OCI-LY1 (cell line): ENCODE data around the gene CD38.

Source experiments
- H2AFZ ChIP-seq: fragments of 200-600 bp; sonication (generic), shearing (Covaris generic); 2 replicates; pipeline ENCODE4 v1.6.0; 2014; ENCODE audit warnings: antibody characterized with exemption, mild to moderate bottlenecking, low read length
- H3F3A ChIP-seq: fragments of 200-600 bp; sonication (generic), shearing (Covaris generic); 2 replicates; pipeline ENCODE4 v1.6.0; 2014; ENCODE audit warnings: mild to moderate bottlenecking, antibody characterized with exemption, low read length, moderate library complexity; ENCODE audit not compliant: insufficient read depth
- H3K27ac ChIP-seq: fragments of 200-600 bp; sonication (generic); 2 replicates; pipeline ENCODE4 v1.5.1; 2014; ENCODE audit warnings: low read length, mixed run types, mild to moderate bottlenecking, low read depth; ENCODE audit not compliant: poor library complexity, severe bottlenecking
- H3K27me3 ChIP-seq: fragments of 200-600 bp; sonication (generic); 2 replicates; pipeline ENCODE4 v1.6.0; 2014; ENCODE audit warnings: antibody characterized with exemption, mild to moderate bottlenecking, low read length, moderate library complexity; ENCODE audit not compliant: insufficient read depth
- H3K36me3 ChIP-seq: fragments of 200-600 bp; sonication (generic); 2 replicates; pipeline ENCODE4 v1.6.1; 2014; ENCODE audit warnings: mild to moderate bottlenecking, antibody characterized with exemption, low read length, moderate library complexity, mixed read lengths; ENCODE audit not compliant: insufficient read depth
- H3K4me1 ChIP-seq: fragments of 200-600 bp; sonication (generic); 2 replicates; pipeline ENCODE4 v1.5.1; 2014; ENCODE audit warnings: mild to moderate bottlenecking, low read length, moderate library complexity; ENCODE audit not compliant: insufficient read depth, severe bottlenecking
- H3K4me2 ChIP-seq: fragments of 200-600 bp; sonication (generic), shearing (Covaris generic); 2 replicates; pipeline ENCODE4 v1.6.1; 2014; ENCODE audit warnings: low read length
- H3K4me3 ChIP-seq: fragments of 200-600 bp; sonication (generic); 2 replicates; pipeline ENCODE4 v1.5.1; 2014; ENCODE audit warnings: low read length, low read depth, mild to moderate bottlenecking, mixed read lengths; ENCODE audit not compliant: poor library complexity, severe bottlenecking
- H3K79me2 ChIP-seq: fragments of 200-600 bp; shearing (Covaris generic); 2 replicates; pipeline ENCODE4 v1.6.1; 2016; ENCODE audit warnings: mixed run types, low read length, mixed read lengths; ENCODE audit not compliant: insufficient read depth
- H3K9ac ChIP-seq: fragments of 200-600 bp; sonication (generic), shearing (Covaris generic); 2 replicates; pipeline ENCODE4 v1.6.1; 2014; ENCODE audit warnings: mild to moderate bottlenecking, low read length, mixed read lengths
- H3K9me2 ChIP-seq: fragments of 200-600 bp; sonication (generic), shearing (Covaris generic); 2 replicates; pipeline ENCODE4 v1.6.1; 2014; ENCODE audit warnings: low read depth, mild to moderate bottlenecking, low read length, mixed read lengths
- H3K9me3 ChIP-seq: fragments of 200-600 bp; shearing (Covaris generic); 2 replicates; pipeline ENCODE4 v1.6.1; 2014; ENCODE audit warnings: low read length, mixed read lengths
- H4K20me1 ChIP-seq: fragments of 200-600 bp; sonication (generic), shearing (Covaris generic); 2 replicates; pipeline ENCODE4 v1.6.0; 2016; ENCODE audit warnings: mild to moderate bottlenecking, low read length; ENCODE audit not compliant: insufficient read depth
- EZH2 ChIP-seq: fragments of 200-600 bp; sonication (generic), shearing (Covaris generic); IDR thresholded peaks from 2 replicates; pipeline ENCODE4 v1.8.0; 2017; ENCODE audit warnings: borderline replicate concordance, mixed run types, mild to moderate bottlenecking, antibody characterized with exemption, low read length, moderate library complexity, mixed read lengths
- TF ChIP-seq, protein P1 (sequence below): fragments of 200-600 bp; sonication (generic), shearing (Covaris generic); IDR thresholded peaks from 2 replicates; pipeline ENCODE4 v1.5.1; 2017; ENCODE audit warnings: mild to moderate bottlenecking, antibody characterized with exemption, low read length, moderate library complexity, mixed read lengths

CD38 gene

DNA sequence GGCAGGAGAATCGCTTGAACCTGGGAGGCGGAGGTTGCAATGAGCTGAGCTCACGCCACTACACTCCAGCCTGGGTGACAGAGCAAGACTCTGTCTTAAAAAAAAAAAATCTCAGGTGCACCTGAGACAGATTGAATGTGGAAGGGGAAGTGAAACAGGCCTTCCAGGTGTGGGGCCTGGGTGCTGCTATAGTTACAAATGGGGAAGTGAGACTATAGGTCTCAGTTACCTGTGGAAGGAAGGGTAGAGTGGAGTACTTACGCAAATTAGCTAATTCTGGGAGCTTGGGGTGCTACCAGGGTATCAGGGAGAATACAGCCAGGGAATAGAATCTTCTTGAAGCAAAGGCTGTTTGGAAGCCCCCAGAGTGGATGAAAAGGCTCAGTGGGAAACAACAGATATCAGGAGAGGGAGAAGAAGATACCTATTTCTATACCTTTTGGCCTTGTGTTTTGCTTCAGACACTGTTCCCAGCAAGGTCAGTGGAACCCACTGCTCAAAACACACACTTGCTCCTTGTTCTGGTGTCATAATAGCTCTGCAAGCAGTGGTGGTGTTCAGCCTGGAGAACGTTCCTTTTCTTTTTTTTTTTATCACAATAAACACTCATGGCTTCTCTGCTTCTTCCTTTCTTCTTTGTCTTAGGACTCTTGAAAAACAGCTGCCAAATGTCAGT, 7.0 kb downstream of the CD38 start:
- TF ChIP-seq, protein P1, sequence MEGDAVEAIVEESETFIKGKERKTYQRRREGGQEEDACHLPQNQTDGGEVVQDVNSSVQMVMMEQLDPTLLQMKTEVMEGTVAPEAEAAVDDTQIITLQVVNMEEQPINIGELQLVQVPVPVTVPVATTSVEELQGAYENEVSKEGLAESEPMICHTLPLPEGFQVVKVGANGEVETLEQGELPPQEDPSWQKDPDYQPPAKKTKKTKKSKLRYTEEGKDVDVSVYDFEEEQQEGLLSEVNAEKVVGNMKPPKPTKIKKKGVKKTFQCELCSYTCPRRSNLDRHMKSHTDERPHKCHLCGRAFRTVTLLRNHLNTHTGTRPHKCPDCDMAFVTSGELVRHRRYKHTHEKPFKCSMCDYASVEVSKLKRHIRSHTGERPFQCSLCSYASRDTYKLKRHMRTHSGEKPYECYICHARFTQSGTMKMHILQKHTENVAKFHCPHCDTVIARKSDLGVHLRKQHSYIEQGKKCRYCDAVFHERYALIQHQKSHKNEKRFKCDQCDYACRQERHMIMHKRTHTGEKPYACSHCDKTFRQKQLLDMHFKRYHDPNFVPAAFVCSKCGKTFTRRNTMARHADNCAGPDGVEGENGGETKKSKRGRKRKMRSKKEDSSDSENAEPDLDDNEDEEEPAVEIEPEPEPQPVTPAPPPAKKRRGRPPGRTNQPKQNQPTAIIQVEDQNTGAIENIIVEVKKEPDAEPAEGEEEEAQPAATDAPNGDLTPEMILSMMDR = no peak
- TF ChIP-seq EZH2 = no peak
- Histone ChIP-seq H3K4me2 (peak overlapping the region; percentile 33; the same call in 1 of the 2 replicates), H3K27ac (peak overlapping the region; percentile 91), H3K9me3 (no peaks in the 10 kb centered on the region), H4K20me1 (no peaks in the 10 kb centered on the region), H3K4me3 (no peak overlapping the region), H2AFZ (no peak overlapping the region), H3K4me1 (peaks cover 53% of the 10 kb centered on the region), H3K79me2 (peaks cover under 1% of the 10 kb centered on the region; the same call in 1 of the 2 replicates), H3K27me3 (no peaks in the 10 kb centered on the region), H3K9ac (no peak overlapping the region), H3K9me2 (no peaks in the 10 kb centered on the region), H3F3A (no peaks in the 10 kb centered on the region), H3K36me3 (peaks cover 54% of the 10 kb centered on the region)

DNA sequence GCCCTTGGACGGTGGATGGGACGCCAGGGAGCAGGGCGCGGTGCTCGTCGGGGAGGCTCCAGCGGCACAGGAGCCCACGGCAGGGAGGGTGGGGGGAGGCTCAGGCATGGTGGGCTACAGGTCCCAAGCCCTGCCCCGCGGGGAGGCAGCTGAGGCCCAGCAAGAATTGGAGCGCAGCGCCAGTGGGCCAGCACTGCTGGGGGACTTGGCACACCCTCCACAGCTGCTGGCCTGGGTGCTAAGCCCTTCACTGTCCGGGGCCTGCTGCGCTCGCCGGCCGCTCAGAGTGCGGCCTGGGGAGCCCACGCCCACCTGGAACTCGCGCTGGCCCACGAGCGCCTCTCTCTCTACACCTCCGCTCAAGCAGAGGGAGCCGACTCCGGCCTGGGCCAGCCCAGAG, 8.6 kb downstream of the CD38 start:
- H3K9me3 ChIP-seq = no peaks in the 10 kb centered on the region
- H3K4me1 ChIP-seq = peaks cover 37% of the 10 kb centered on the region
- TF ChIP-seq EZH2 = no peak
- TF ChIP-seq, protein P1 = no peak
- H2AFZ ChIP-seq = no peak overlapping the region
- no peaks in the 10 kb centered on the region for H3K27me3 ChIP-seq
- H3K4me2 ChIP-seq = no peak overlapping the region
- H3K79me2 ChIP-seq = no peaks in the 10 kb centered on the region
- no peaks in the 10 kb centered on the region for H3K9me2 ChIP-seq
- H3K9ac ChIP-seq = no peak overlapping the region
- peaks cover 49% of the 10 kb centered on the region for H3K36me3 ChIP-seq
- H3F3A ChIP-seq = no peaks in the 10 kb centered on the region
- H3K4me3 ChIP-seq = no peak overlapping the region
- H3K27ac ChIP-seq = no peak overlapping the region
- no peaks in the 10 kb centered on the region for H4K20me1 ChIP-seq

DNA sequence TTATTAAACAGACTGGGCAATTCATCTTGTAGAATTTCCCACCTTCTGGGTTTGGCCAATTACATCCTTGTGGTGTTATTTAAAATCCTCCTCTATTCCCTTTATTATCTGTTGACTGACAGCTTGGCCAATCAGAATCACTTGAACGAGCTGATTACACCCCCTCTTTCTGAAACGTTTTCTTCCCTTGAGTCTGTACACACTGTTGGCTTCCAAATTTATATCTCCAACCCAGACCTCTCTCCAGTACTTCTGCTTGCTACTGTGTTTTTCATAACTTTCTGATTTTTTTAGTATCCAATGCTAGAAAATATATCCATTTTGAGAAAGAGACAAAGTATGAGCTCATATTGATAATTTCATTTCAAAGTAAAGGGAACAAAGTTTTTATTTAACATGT, 14.8 kb downstream of the CD38 start:
- Histone ChIP-seq H3K9ac (no peak overlapping the region), H3F3A (no peaks in the 10 kb centered on the region), H3K9me2 (no peaks in the 10 kb centered on the region), H3K4me3 (no peak overlapping the region), H3K4me2 (no peak overlapping the region), H3K9me3 (no peaks in the 10 kb centered on the region), H2AFZ (no peak overlapping the region), H3K27me3 (no peaks in the 10 kb centered on the region), H3K36me3 (peaks cover 22% of the 10 kb centered on the region), H4K20me1 (no peaks in the 10 kb centered on the region), H3K4me1 (peaks cover 4% of the 10 kb centered on the region), H3K27ac (no peak overlapping the region), H3K79me2 (no peaks in the 10 kb centered on the region)
- TF ChIP-seq EZH2 = no peak
- TF ChIP-seq, protein P1 = no peak
